GM19238 (cell line): Measurements from ENCODE around the gene CTNND2.

Source experiments
- DNase-seq: peaks from one replicate; pipeline ENCODE4 v3.0.0; 2011; ENCODE audit warnings: low spot score; ENCODE audit not compliant: insufficient read length

Gene CTNND2

DNA sequence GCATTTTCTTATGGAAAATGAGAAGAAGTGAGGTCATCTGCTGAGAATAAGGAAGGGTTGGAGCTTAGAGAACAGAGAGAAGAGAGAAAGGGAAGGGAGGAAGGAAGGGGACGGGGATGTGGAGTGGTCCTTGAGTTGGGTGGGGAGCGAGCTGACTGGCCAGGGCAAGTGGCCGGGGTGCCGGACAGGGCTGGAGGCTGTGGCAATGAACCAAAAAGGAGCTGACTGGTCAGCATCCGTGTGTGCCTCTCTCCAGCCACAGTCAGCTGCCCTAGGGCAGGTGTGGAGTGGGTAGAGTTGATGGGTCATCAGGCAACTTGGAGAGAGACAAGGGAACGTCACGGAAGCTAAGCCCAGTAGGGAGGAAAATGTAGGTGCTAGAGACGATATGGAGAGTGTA is 908.4 kb downstream of the CTNND2 start:
- no peak for DNase-seq

- no peak for DNase-seq
Observed at GRCh38 chr5:10994091-10994986, 909.9 kb downstream of the CTNND2 start.

DNA sequence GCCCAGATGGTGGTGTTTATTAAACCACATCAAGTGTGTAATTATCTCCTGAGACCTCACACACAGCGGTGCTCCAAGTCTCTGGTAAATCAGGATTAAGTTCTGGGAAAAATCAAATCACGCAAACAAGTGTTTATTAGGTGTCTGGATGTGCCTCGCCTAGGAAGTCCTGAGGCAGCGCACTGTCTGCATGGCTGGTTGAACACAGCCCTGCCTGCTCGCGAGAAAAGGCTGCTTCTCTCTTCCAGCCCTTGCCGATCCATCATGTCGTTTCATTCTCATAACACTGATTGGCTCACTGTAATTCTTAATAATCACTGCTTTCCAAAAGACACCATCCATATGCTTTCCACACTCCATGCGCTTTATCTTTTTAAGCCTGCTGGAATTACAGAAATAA is 913.6 kb downstream of the CTNND2 start:
- no peak for DNase-seq

- DNase-seq = no peak
Observed at GRCh38 chr5:10989577-10990263, 914.5 kb downstream of the CTNND2 start.

GRCh38 chr5:10988622-10989021 is 915.6 kb downstream of the CTNND2 start:
- DNase-seq = no peak

DNA sequence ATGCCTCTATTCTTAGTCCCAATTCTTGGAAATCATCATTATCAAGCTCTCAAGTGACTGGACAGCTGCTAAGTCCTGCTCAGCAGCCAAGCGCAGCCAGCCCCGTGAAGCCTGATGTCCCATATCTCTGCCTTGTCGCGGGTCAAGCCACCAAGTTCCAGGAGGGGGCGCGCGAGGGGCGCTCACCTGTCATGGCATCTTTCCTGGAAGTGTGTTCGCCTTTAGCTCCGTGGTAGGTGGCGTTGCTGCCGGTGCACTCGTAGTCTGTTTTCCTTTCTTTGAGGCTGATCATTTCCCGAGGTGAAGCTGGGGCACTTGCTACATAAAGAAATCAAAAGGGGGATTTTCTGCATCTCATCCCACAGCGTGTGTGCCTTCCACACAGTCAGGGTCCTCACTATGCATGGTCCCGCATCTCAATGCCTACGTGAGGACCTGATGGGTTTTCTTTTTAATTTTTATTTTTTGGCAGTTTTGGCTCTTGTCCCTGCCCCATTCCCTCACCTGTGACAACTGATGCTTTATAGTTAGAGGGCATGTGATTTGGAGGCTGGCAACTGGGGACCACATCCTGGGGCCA is 916.2 kb downstream of the CTNND2 start:
- DNase-seq = peak; percentile 44

DNA sequence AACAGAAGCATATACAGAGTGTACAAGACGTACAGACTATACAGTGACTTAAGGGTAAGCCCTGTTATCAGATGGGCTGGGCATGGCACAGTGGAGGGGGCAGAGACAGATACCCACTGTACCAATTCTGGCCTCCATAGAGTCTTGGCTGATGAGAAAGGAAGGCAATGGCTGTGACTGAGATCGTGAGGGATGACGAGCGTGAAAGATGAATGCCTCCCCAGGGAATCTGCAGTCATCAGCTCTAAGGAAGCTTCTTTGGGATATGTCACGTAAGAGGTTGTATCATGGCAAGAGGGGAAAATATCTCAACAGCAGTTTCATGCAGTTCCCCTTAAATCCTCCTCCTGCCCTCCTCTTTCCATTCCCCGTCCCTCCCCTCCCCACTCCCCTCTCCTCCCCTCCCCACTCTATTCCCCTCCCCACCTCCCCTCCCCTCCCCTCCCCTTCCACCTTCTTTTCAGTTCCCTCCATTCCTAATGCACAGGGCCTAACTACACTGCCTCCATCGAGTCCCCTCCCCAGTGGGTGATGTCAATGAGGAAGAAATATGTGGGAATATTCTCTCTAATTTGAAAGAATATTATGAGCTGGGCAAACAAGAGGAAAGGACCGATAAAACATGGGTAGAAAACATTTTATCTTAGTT is 916.8 kb downstream of the CTNND2 start:
- DNase-seq = no peak

DNA sequence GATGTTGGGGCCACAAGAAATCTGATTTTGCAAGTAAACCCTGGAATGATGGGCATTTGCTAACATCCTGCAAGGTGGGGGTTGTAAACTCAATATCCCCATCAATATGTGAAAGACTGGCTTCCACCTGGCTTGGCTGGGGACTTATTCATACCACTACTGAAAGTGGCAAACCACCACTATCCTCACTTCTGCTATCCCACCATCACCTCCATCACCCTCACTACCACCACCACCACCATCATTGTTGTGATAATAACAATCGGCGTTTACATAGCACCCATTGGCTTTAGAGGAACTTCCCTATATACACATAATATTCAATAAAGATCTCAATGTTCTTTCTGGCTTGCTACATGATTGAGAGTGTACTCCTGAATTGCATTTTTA is 918.5 kb downstream of the CTNND2 start:
- DNase-seq = no peak

GRCh38 chr5:10985091-10985720 is 919.0 kb downstream of the CTNND2 start:
- DNase-seq = no peak

DNA sequence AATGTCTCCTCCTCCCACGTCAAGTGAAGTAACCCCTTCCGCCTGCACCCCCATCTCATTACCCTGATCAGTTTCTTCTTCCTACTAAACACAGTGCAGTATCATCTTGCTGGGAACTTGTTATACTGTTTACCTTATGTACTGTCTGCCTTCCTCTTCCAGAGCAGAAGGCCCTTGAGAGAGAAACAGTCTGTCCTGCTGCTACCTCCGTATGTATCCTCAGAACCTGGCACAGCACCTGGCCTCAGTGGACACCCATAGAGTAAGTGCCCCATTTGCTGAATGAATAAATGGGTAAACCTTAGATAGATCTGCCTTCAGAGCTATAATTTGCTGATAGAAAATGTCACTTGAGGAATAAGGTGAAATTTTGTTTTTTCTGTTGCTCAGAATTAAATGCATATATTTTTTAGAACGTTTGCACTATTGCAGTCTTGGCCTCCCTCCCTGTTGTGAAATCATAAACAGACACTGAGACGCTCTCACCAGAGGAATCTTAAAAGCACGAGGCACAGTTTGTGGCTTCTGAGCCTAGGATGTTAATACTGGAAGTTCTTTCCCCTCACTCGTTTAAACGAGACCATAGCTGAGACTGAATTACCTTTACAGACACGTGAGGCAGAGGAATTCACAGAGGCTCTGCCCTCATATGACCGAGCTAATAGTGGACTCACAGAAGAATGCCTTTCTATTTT is 920.1 kb downstream of the CTNND2 start:
- no peak for DNase-seq

- no peak for DNase-seq
Observed at GRCh38 chr5:10982626-10983025, 921.6 kb downstream of the CTNND2 start.

DNA sequence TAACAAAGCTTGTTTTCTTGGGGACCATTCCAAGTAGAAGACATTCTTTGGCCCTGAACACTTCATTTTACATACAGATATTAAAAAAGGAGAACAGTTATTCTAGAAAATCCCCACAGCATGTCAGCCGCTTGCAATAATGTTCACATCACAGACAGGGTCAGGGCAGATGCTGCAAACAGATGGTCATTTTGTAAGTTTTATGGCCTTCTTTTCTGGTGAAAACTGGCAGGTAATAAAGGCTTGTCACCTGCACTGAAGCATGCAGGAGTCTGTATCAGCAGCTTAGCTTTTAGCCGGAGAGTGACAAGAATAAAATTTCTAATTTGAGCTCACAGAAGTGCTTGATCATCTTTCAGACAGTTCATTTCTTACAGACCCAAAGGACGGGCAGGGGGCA is 922.3 kb downstream of the CTNND2 start:
- DNase-seq = no peak

DNA sequence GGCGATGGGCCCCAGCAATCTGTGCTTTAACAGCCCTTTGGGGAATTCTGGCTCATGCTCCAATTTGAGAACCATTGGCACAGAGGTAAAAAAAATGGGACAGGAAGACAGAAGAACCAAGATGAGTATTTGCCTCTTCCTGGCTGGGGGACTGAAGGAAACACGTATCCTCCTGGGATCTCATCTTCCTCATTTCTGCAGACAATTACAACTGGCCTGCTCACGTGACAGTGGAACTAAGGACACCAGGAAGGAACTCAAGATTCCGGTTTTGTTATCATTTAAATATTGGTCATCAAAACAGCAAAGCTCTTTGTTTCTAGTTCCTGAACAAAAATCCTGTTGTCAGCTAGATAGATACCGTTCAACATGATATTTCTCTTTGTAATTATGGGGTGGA is 927.2 kb downstream of the CTNND2 start:
- DNase-seq = no peak

GRCh38 chr5:10975945-10976344 is 928.3 kb downstream of the CTNND2 start:
- DNase-seq = no peak

DNA sequence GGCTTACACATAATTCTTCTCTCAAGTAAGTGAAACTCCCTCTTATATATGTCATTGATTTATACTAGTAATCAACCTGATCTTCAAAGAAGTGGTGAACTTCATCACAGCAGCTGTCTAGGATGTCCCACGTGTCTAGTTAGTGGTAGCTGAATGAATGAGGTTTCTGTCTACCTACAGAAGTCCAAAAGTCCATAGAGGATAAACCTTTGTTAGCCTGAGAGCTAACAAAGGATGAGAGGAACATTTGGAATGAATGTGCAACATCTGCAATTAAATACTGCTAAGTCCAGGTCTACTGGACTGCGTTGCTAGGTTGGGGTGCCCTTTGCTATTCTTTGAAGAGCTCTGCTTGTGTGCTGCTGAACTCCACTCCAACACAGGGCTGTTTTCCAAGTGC is 929.4 kb downstream of the CTNND2 start:
- DNase-seq = no peak

- DNase-seq = no peak
Observed at GRCh38 chr5:10973316-10973715, 930.9 kb downstream of the CTNND2 start.

DNA sequence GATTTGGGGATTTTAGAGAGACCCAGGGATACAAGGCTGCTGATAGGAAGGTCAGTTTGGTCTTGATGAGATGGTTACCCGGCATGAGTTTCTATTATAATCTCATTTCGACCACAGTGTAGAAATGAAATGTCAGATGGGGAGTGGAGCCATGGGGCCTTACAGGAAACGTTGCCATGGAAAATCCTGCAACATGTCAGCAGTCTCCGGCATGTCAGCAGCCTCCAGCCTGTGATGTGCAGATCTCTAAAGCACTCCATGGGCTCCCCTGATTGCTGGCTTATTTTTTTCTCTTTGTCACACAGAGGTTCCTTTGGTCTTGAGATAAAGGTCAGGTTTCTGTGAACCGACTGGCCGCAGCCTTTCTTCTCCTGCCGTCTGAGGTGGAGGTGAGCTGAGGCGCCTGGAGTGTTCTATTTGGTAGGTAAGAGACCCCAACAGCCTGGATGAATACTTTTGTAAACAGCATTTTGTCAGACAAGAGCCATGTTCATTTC is 934.5 kb downstream of the CTNND2 start:
- DNase-seq = no peak

DNA sequence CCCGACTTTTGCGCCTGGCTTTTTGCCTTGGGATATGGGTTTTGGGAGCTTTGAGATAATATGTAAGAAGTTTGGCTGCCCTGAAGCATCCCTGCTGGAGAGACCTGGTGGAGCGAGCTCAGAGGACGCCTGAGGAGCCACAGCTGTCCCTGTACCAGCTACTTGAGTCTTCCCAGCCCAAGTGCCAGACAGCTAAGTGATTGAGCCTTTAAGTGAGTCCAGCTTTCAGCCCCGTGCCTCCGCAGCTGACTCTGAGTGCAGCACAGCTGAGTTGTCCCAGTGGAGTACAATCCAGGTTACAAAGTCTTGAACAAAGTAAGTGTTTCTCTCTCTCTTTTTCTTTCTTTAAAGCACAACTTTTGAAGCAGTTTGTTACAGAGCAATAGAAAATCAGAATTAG is 939.4 kb downstream of the CTNND2 start:
- DNase-seq = no peak

- DNase-seq = no peak
Observed at GRCh38 chr5:10958728-10959127, 945.5 kb downstream of the CTNND2 start.

GRCh38 chr5:10949856-10950630 is 954.2 kb downstream of the CTNND2 start:
- DNase-seq = no peak
